Pancreas (tissue), 10 donors: ENCODE data around the gene SCYL3. TPM values are rescaled to one million over a fixed set of nuclear protein-coding genes. Genes with fewer than 3 reads are reported as not detected.
A peak's percentile ranks its signal among the peaks of the same experiment; 100 is the strongest.

Experiments
- ATAC-seq, 4 donors: fragments of 200-7000 bp; cut with Tn5 transposase; one replicate each; pipeline versions ENCODE4 v1.8.0 to v1.9.1; 2020; ENCODE audit warnings: mild to moderate bottlenecking in 4 of 4, moderate library complexity in 4 of 4
- DNase-seq, 6 donors: peaks; one replicate each; pipeline ENCODE4 v3.0.0-alpha.2; 2020
- FAIRE-seq: peaks from 2 replicates; lab custom pipeline; 2012; peaks lifted over from hg19 to GRCh38; lab: Jason Lieb, UNC
- H3K27ac ChIP-seq, 4 donors: fragments of 200-600 bp; sonication (generic); 1 replicate in 3 of 4; 2 replicates in 1 of 4; pipeline versions ENCODE4 v1.5.0 to v1.8.0; 2020
- H3K27me3 ChIP-seq, 4 donors: fragments of 200-600 bp; one replicate each; pipeline ENCODE4 v1.8.0; 2021
- H3K36me3 ChIP-seq, 3 donors: fragments of 200-600 bp; sonication (generic) in 1 of 3; one replicate each; pipeline versions ENCODE4 v1.5.0 to v1.8.0; 2020 to 2021
- H3K4me1 ChIP-seq, 3 donors: fragments of 200-600 bp; one replicate each; pipeline ENCODE4 v1.8.0; 2021
- H3K4me3 ChIP-seq, 4 donors: fragments of 200-600 bp; sonication (generic) in 2 of 4; one replicate each; pipeline versions ENCODE4 v1.5.0 to v1.8.0; 2020 to 2021
- H3K9me3 ChIP-seq, 4 donors: fragments of 200-600 bp; one replicate each; pipeline ENCODE4 v1.8.0; 2021
- CTCF ChIP-seq, 4 donors: fragments of 200-600 bp; sonication (generic) in 3 of 4; IDR thresholded peaks; one replicate each; pipeline versions ENCODE4 v1.5.0 to v1.8.0; 2021; ENCODE audit warnings: antibody characterized with exemption in 4 of 4
- WGBS, 2 donors: extraction: QIAGEN DNeasy Blood & Tissue Kit; methylation state at CpG; one replicate each; pipeline ENCODE4 v1.1.7; 2013; 5-methylcytosine and 5-hydroxymethylcytosine counted together
- intact Hi-C, 3 donors: fragments of 100-400 bp; cut with DNase I; formaldehyde crosslinking; loops; one replicate each; pipeline versions ENCODE4 v1.11.1 to v1.14.2; 2022
- polyA plus RNA-seq, 2 donors: library from polyadenylated mRNA; stranded (reverse); fragments of 200-250 nt; gene quantifications; one replicate each; pipeline ENCODE4 v1.2.3, GENCODE V29; 2013
- total RNA-seq, 6 donors: library from RNA; stranded (reverse); fragmentation: NEBNext Ultra II Directional in 4 of 6; extraction: Animal tissue kit (Norgen Biotek cat#: 25700) in 4 of 6; gene quantifications; one replicate each; pipeline versions ENCODE4 v1.2.1 to v1.2.4, GENCODE V29; 2021 to 2023
- donor health status: healthy with polysubstance abuse.
- donor health status: DM: no; HTN: no; CAD: no; lungs with moderate emphysema.
- donor health status: DM: no; HTN: no; CAD: no.
- donor health status: control.
- donor health status: control.
- donor health status: Bipolar disorder and iron deficiency.
- donor health status: DM: yes; HTN: yes; CAD: no.
- donor health status: DM: no; HTN: no; CAD: no.
- donor health status: DM: no; HTN: no; CAD: no.
- donor health status: DM: yes; HTN: yes; CAD: no.

The SCYL3 gene
- total and polyA plus RNA-seq, 8 donors: 2.9 to 9.0 (median 5.2) TPM

- H3K27me3 ChIP-seq: no peaks in the 10 kb centered on the region
- H3K36me3 ChIP-seq: peaks cover 0 to 4% (median 0%) of the 10 kb centered on the region in 3 donors
- no peak overlapping the region for H3K27ac ChIP-seq
- FAIRE-seq (no peak), DNase-seq (no peak), ATAC-seq (no peak)
- WGBS, 2 donors: 83 to 88% methylated on average over 2 of the region's 2 CpGs
- H3K4me1 ChIP-seq: no peaks in the 10 kb centered on the region
- H3K9me3 ChIP-seq: no peaks in the 10 kb centered on the region
- intact Hi-C loops: loop anchor here in 1 of 3 donors (10.0 kb wide), 2 partner anchors 250 to 330 kb away; no protein-coding TSS in a partner anchor
- no peak overlapping the region for H3K4me3 ChIP-seq
- no peak for TF ChIP-seq CTCF (IDR thresholded peaks at IDR 0.05)
Observed at GRCh38 chr1:169804941-169805340, 88.8 kb downstream of the SCYL3 start.

- FAIRE-seq (no peak), DNase-seq (no peak), ATAC-seq (peak in 1 of 4 donors; percentile 27)
- H3K27ac ChIP-seq: no peak overlapping the region
- H3K36me3 ChIP-seq: peaks cover 0 to 2% (median 0%) of the 10 kb centered on the region in 3 donors
- intact Hi-C loops: loop anchor here in 1 of 3 donors (10.0 kb wide), 2 partner anchors 248 to 328 kb away; no protein-coding TSS in a partner anchor
- TF ChIP-seq CTCF (IDR thresholded peaks at IDR 0.05): no peak
- H3K4me3 ChIP-seq: no peak overlapping the region
- no peaks in the 10 kb centered on the region for H3K4me1 ChIP-seq
- H3K9me3 ChIP-seq: no peaks in the 10 kb centered on the region
- no peaks in the 10 kb centered on the region for H3K27me3 ChIP-seq
Observed at GRCh38 chr1:169802888-169803287, 90.8 kb downstream of the SCYL3 start.

Other genes with a start within 250 kb of the SCYL3 start
- gene SELL, start 182.3 kb downstream of the SCYL3 start, total RNA-seq: 1 to 10 TPM in 4 of 6 donors, under 1 TPM in 2; 0.23 to 2.9 (median 1.4) TPM
- gene SELL, start 182.3 kb downstream of the SCYL3 start, polyA plus RNA-seq: under 1 TPM; 0.27 to 0.61 TPM
- gene SELE, start 159.8 kb downstream of the SCYL3 start, total RNA-seq: 1 to 10 TPM in 2 of 6 donors, under 1 TPM in 3, not detected in 1; 0.51 to 3.1 (median 0.69) TPM
- 1 to 10 TPM in 1 of 2 donors, under 1 TPM in 1; 0.61 to 2.3 TPM for gene SELE, start 159.8 kb downstream of the SCYL3 start, polyA plus RNA-seq
- gene METTL18, start 99.0 kb downstream of the SCYL3 start, total RNA-seq: 1 to 10 TPM; 1.5 to 3.8 (median 3.5) TPM
- 1 to 10 TPM; 3.2 to 5.0 TPM for gene METTL18, start 99.0 kb downstream of the SCYL3 start, polyA plus RNA-seq
- 10 to 100 TPM in 4 of 6 donors, 1 to 10 TPM in 2; 7.9 to 18.5 (median 11.6) TPM for gene KIFAP3, start 180.8 kb upstream of the SCYL3 start, total RNA-seq
- gene KIFAP3, start 180.8 kb upstream of the SCYL3 start, polyA plus RNA-seq: 10 to 100 TPM in 1 of 2 donors, 1 to 10 TPM in 1; 6.7 to 16.0 TPM